ENCODE data around the gene NMNAT3. TPM values are rescaled to one million over a fixed set of nuclear protein-coding genes. Genes with fewer than 3 reads are reported as not detected.

The NMNAT3 gene
- polyA plus RNA-seq, 1 of the 3 experiments (the other 2 are of a cell fraction) = not detected

GRCh38 chr3:139642996-139643395, 34.8 kb downstream of the NMNAT3 start:
- Histone ChIP-seq H3K27ac (ENCODE audit: low read depth in 2 of 2, low read length in 1 of 2) (no peak overlapping the region), H3K79me2 (ENCODE audit: insufficient read depth) (no peaks in the 10 kb centered on the region), H3K4me2 (no peak overlapping the region), H3K4me3 (ENCODE audit: low read depth in 2 of 2, low read length in 1 of 2) (no peak overlapping the region), H2AFZ (ENCODE audit: low read depth) (no peak overlapping the region), H3K9ac (no peak overlapping the region), H3F3A (replicated peaks; ENCODE audit: insufficient read depth) (no peaks in the 10 kb centered on the region), H3K4me1 (ENCODE audit: control insufficient read depth in 1 of 2, insufficient read depth in 2 of 2, low read depth in 1 of 2, low read length in 1 of 2) (no peaks in the 10 kb centered on the region), H3K9me2 (no peaks in the 10 kb centered on the region), H3K9me3 (no peaks in the 10 kb centered on the region), H4K20me1 (ENCODE audit: insufficient read depth) (no peaks in the 10 kb centered on the region), H3K27me3 (ENCODE audit: insufficient read depth) (no peaks in the 10 kb centered on the region), H3K36me3 (replicated peaks in 1 of 2; ENCODE audit: control insufficient read depth in 1 of 2, insufficient read depth in 2 of 2, low read length in 1 of 2) (no peaks in the 10 kb centered on the region)
- POLR2A ChIA-PET = no interaction called here
- WGBS (ENCODE audit: low lambda C conversion rate) = 18% methylated on average over 2 of the region's 2 CpGs
- CTCF ChIA-PET = no interaction called here
- no peak for DNase-seq
- no peak for TF ChIP-seq MAX (IDR thresholded peaks at IDR 0.05; ENCODE audit: low read depth)
- no peak for TF ChIP-seq USF1 (IDR thresholded peaks at IDR 0.05; ENCODE audit: borderline replicate concordance, low read depth)
- TF ChIP-seq RAD21 (IDR thresholded peaks at IDR 0.05; ENCODE audit: low read length) = no peak
- TF ChIP-seq ELF1 (IDR thresholded peaks at IDR 0.05) = no peak
- no peak for TF ChIP-seq TAF1 (IDR thresholded peaks at IDR 0.05; ENCODE audit: borderline replicate concordance, low read depth, low read length)
- no peak for TF ChIP-seq FOXM1 (IDR thresholded peaks at IDR 0.05; ENCODE audit: low read depth)
- no peak for TF ChIP-seq RXRA (IDR thresholded peaks at IDR 0.05; ENCODE audit: borderline replicate concordance, low read depth)
- TF ChIP-seq USF2 (IDR thresholded peaks at IDR 0.05; ENCODE audit: borderline replicate concordance, low read depth, low read length) = no peak

- Histone ChIP-seq H3K4me1 (ENCODE audit: control insufficient read depth in 1 of 2, insufficient read depth in 2 of 2, low read depth in 1 of 2, low read length in 1 of 2) (no peaks in the 10 kb centered on the region), H3F3A (replicated peaks; ENCODE audit: insufficient read depth) (no peaks in the 10 kb centered on the region), H3K9me3 (no peaks in the 10 kb centered on the region), H3K4me3 (ENCODE audit: low read depth in 2 of 2, low read length in 1 of 2) (no peak overlapping the region), H3K79me2 (ENCODE audit: insufficient read depth) (no peaks in the 10 kb centered on the region), H3K27ac (ENCODE audit: low read depth in 2 of 2, low read length in 1 of 2) (no peak overlapping the region), H3K36me3 (replicated peaks in 1 of 2; ENCODE audit: control insufficient read depth in 1 of 2, insufficient read depth in 2 of 2, low read length in 1 of 2) (no peaks in the 10 kb centered on the region), H2AFZ (ENCODE audit: low read depth) (no peak overlapping the region), H3K4me2 (no peak overlapping the region), H4K20me1 (ENCODE audit: insufficient read depth) (no peaks in the 10 kb centered on the region), H3K9me2 (no peaks in the 10 kb centered on the region), H3K9ac (no peak overlapping the region), H3K27me3 (ENCODE audit: insufficient read depth) (no peaks in the 10 kb centered on the region)
- POLR2A ChIA-PET = no interaction called here
- CTCF ChIA-PET = interaction anchor here (0.7 to 2.3 kb wide), 2 partner anchors 11 to 295 kb away, joined by 3 to 6 read pairs; partner anchors contain the start of gene CLSTN2
- no peak for TF ChIP-seq RCOR1 (IDR thresholded peaks at IDR 0.05; ENCODE audit: low read length)
- TF ChIP-seq YY1 (IDR thresholded peaks at IDR 0.05; ENCODE audit: low read depth) = no peak
- no peak for TF ChIP-seq RXRA (IDR thresholded peaks at IDR 0.05; ENCODE audit: borderline replicate concordance, low read depth)
- TF ChIP-seq ELF1 (IDR thresholded peaks at IDR 0.05) = no peak
- no peak for TF ChIP-seq TEAD4 (IDR thresholded peaks at IDR 0.05; ENCODE audit: borderline replicate concordance, insufficient read depth)
- no peak for TF ChIP-seq MEF2A (IDR thresholded peaks at IDR 0.05; ENCODE audit: borderline replicate concordance, low read depth)
- no peak for TF ChIP-seq TCF12 (IDR thresholded peaks at IDR 0.05)
- no peak for TF ChIP-seq JUND (IDR thresholded peaks at IDR 0.05)
- TF ChIP-seq CHD2 (IDR thresholded peaks at IDR 0.05; ENCODE audit: low read length, partially characterized antibody) = no peak
- TF ChIP-seq NFIC (IDR thresholded peaks at IDR 0.05; ENCODE audit: borderline replicate concordance) = no peak
- TF ChIP-seq FOXM1 (IDR thresholded peaks at IDR 0.05; ENCODE audit: low read depth) = no peak
- no peak for TF ChIP-seq PBX3 (IDR thresholded peaks at IDR 0.05)
- no peak for TF ChIP-seq MXI1 (IDR thresholded peaks at IDR 0.05; ENCODE audit: low read depth, low read length)
- TF ChIP-seq USF2 (IDR thresholded peaks at IDR 0.05; ENCODE audit: borderline replicate concordance, low read depth, low read length) = no peak
- TF ChIP-seq EP300 (IDR thresholded peaks at IDR 0.05; ENCODE audit: borderline replicate concordance in 1 of 2, low read depth in 1 of 2, low read length in 1 of 2) = no peak
- no peak for TF ChIP-seq REST (IDR thresholded peaks at IDR 0.05; ENCODE audit: low read depth, low read length)
- DNase-seq = no peak
- WGBS (ENCODE audit: low lambda C conversion rate) = 36% methylated on average over 1 of the region's 1 CpG
These were observed 37.3 kb downstream of the NMNAT3 start for GRCh38 chr3:139640456-139640855.
